Memory B cell (primary cell): ENCODE data around the gene CBFA2T3.

Experiments
- ATAC-seq: fragments of 150-1000 bp; cut with Tn5 transposase; 2 replicates; pipeline ENCODE4 v1.10.0; 2021; ENCODE audit warnings: low read depth, mild to moderate bottlenecking, moderate library complexity
- DNase-seq, 2 donors: peaks; one replicate each; pipeline ENCODE4 v3.0.0; 2022; ENCODE audit warnings: low spot score in 2 of 2
- H3K27ac Mint-ChIP-seq: one replicate; pipeline ENCODE4 v1.8.0; 2022; ENCODE audit warnings: mild to moderate bottlenecking, moderate library complexity, mixed read lengths
- H3K27me3 Mint-ChIP-seq: one replicate; pipeline ENCODE4 v1.8.0; 2022; ENCODE audit warnings: mixed read lengths
- H3K36me3 Mint-ChIP-seq: one replicate; pipeline ENCODE4 v1.8.0; 2022; ENCODE audit warnings: mild to moderate bottlenecking, mixed read lengths
- H3K4me1 Mint-ChIP-seq: one replicate; pipeline ENCODE4 v1.8.0; 2022; ENCODE audit warnings: mixed read lengths
- H3K4me3 Mint-ChIP-seq: one replicate; pipeline ENCODE4 v1.8.0; 2022; ENCODE audit warnings: mild to moderate bottlenecking, moderate library complexity, mixed read lengths
- H3K9me3 Mint-ChIP-seq: one replicate; pipeline ENCODE4 v1.8.0; 2022; ENCODE audit warnings: mixed read lengths

CBFA2T3 gene

GRCh38 chr16:88982286-88983084 is 5.5 kb upstream of the CBFA2T3 start:
- no peak for DNase-seq
- peaks cover 56% of the 10 kb centered on the region for H3K4me1 Mint-ChIP-seq
- peaks cover 5% of the 10 kb centered on the region for H3K9me3 Mint-ChIP-seq
- no peaks in the 10 kb centered on the region for H3K27me3 Mint-ChIP-seq
- peak overlapping the region; percentile 76 for H3K4me3 Mint-ChIP-seq
- H3K36me3 Mint-ChIP-seq = no peaks in the 10 kb centered on the region
- H3K27ac Mint-ChIP-seq = peak overlapping the region; percentile 87
- ATAC-seq = no peak

GRCh38 chr16:88979353-88980015 is 2.5 kb upstream of the CBFA2T3 start:
- peak overlapping the region; percentile 66 for H3K4me3 Mint-ChIP-seq

GRCh38 chr16:88978608-88979346 is 1.8 kb upstream of the CBFA2T3 start:
- DNase-seq (peak; percentile 68 to 76), ATAC-seq (peak; percentile 70)
- peaks cover 62% of the 10 kb centered on the region for H3K4me1 Mint-ChIP-seq
- H3K4me3 Mint-ChIP-seq = peak overlapping the region; percentile 66
- peak overlapping the region; percentile 80 for H3K27ac Mint-ChIP-seq
- no peaks in the 10 kb centered on the region for H3K36me3 Mint-ChIP-seq
- H3K9me3 Mint-ChIP-seq = peaks cover 5% of the 10 kb centered on the region
- no peaks in the 10 kb centered on the region for H3K27me3 Mint-ChIP-seq

More at GRCh38 chr16:88979353-88980015, 2.5 kb upstream of the CBFA2T3 start:
- Mint-ChIP-seq H3K27ac (peak overlapping the region; percentile 80), H3K36me3 (no peaks in the 10 kb centered on the region), H3K27me3 (no peaks in the 10 kb centered on the region), H3K4me1 (peaks cover 62% of the 10 kb centered on the region), H3K9me3 (peaks cover 5% of the 10 kb centered on the region)
- DNase-seq (no peak), ATAC-seq (no peak)

GRCh38 chr16:88977812-88978607 is 1.0 kb upstream of the CBFA2T3 start:
- Mint-ChIP-seq H3K9me3 (peaks cover 5% of the 10 kb centered on the region), H3K4me1 (peaks cover 65% of the 10 kb centered on the region), H3K27ac (peak overlapping the region; percentile 80), H3K4me3 (peak overlapping the region; percentile 96), H3K27me3 (no peaks in the 10 kb centered on the region), H3K36me3 (no peaks in the 10 kb centered on the region)
- peak in 1 of 2 donors; percentile 36 for DNase-seq
- ATAC-seq = no peak

- peak overlapping the region; percentile 60 for H3K27ac Mint-ChIP-seq
- H3K27me3 Mint-ChIP-seq = no peaks in the 10 kb centered on the region
- peaks cover 64% of the 10 kb centered on the region for H3K4me1 Mint-ChIP-seq
- peaks cover 5% of the 10 kb centered on the region for H3K9me3 Mint-ChIP-seq
- ATAC-seq (peak; percentile 9), DNase-seq (peak in 1 of 2 donors; percentile 37)
- peak overlapping the region; percentile 96 for H3K4me3 Mint-ChIP-seq
- H3K36me3 Mint-ChIP-seq = no peaks in the 10 kb centered on the region
These were observed 515 bp downstream of the CBFA2T3 start for GRCh38 chr16:88976366-88977017.

GRCh38 chr16:88975511-88976061 is 1.4 kb downstream of the CBFA2T3 start:
- ATAC-seq (no peak), DNase-seq (peak in 1 of 2 donors; percentile 44)
- Mint-ChIP-seq H3K9me3 (peaks cover 5% of the 10 kb centered on the region), H3K4me3 (peak overlapping the region; percentile 96), H3K27ac (peak overlapping the region; percentile 82), H3K36me3 (no peaks in the 10 kb centered on the region), H3K27me3 (no peaks in the 10 kb centered on the region), H3K4me1 (peaks cover 63% of the 10 kb centered on the region)

GRCh38 chr16:88974916-88975215 is 2.1 kb downstream of the CBFA2T3 start:
- H3K4me1 Mint-ChIP-seq = peaks cover 61% of the 10 kb centered on the region
- peak overlapping the region; percentile 96 for H3K4me3 Mint-ChIP-seq
- no peaks in the 10 kb centered on the region for H3K9me3 Mint-ChIP-seq
- ATAC-seq (no peak), DNase-seq (no peak)
- H3K27ac Mint-ChIP-seq = peak overlapping the region; percentile 82
- no peaks in the 10 kb centered on the region for H3K36me3 Mint-ChIP-seq
- no peaks in the 10 kb centered on the region for H3K27me3 Mint-ChIP-seq

GRCh38 chr16:88974080-88974915 is 2.7 kb downstream of the CBFA2T3 start:
- peak overlapping the region; percentile 96 for H3K4me3 Mint-ChIP-seq
- ATAC-seq (no peak), DNase-seq (no peak)
- no peaks in the 10 kb centered on the region for H3K9me3 Mint-ChIP-seq
- H3K4me1 Mint-ChIP-seq = peaks cover 57% of the 10 kb centered on the region
- H3K27ac Mint-ChIP-seq = peak overlapping the region; percentile 60
- H3K36me3 Mint-ChIP-seq = no peaks in the 10 kb centered on the region
- H3K27me3 Mint-ChIP-seq = no peaks in the 10 kb centered on the region

- Mint-ChIP-seq H3K27ac (peak overlapping the region; percentile 78), H3K27me3 (no peaks in the 10 kb centered on the region), H3K36me3 (no peaks in the 10 kb centered on the region), H3K4me3 (peak overlapping the region; percentile 96), H3K9me3 (no peaks in the 10 kb centered on the region), H3K4me1 (peaks cover 56% of the 10 kb centered on the region)
- DNase-seq (no peak), ATAC-seq (no peak)
These were observed 3.5 kb downstream of the CBFA2T3 start for GRCh38 chr16:88973415-88974050.

GRCh38 chr16:88973007-88973410 is 4.0 kb downstream of the CBFA2T3 start:
- DNase-seq (no peak), ATAC-seq (no peak)
- Mint-ChIP-seq H3K27ac (peak overlapping the region; percentile 78), H3K27me3 (no peaks in the 10 kb centered on the region), H3K4me1 (peaks cover 56% of the 10 kb centered on the region), H3K4me3 (peak overlapping the region; percentile 96), H3K36me3 (no peaks in the 10 kb centered on the region), H3K9me3 (no peaks in the 10 kb centered on the region)

GRCh38 chr16:88972349-88972748 is 4.7 kb downstream of the CBFA2T3 start:
- Mint-ChIP-seq H3K4me1 (peaks cover 60% of the 10 kb centered on the region), H3K27ac (peak overlapping the region; percentile 78), H3K27me3 (no peaks in the 10 kb centered on the region)

More at GRCh38 chr16:88972349-88972748, 4.7 kb downstream of the CBFA2T3 start:
- H3K9me3 Mint-ChIP-seq = no peaks in the 10 kb centered on the region
- DNase-seq (no peak), ATAC-seq (no peak)
- H3K36me3 Mint-ChIP-seq = no peaks in the 10 kb centered on the region
- H3K4me3 Mint-ChIP-seq = peak overlapping the region; percentile 96
